Glutamatergic neuron (in vitro differentiated cells): ENCODE data around the gene ZNF771. TPM values are rescaled to one million over a fixed set of nuclear protein-coding genes. Genes with fewer than 3 reads are reported as not detected.

Experiments
- DNase-seq: peaks from one replicate; pipeline ENCODE4 v3.0.0; 2022
- H3K27ac Mint-ChIP-seq: one replicate; pipeline ENCODE4 v1.8.0; 2020; ENCODE audit warnings: mild to moderate bottlenecking, mixed read lengths, inconsistent platforms; ENCODE audit not compliant: unreplicated experiment
- H3K27me3 Mint-ChIP-seq: one replicate; pipeline ENCODE4 v1.8.0; 2020; ENCODE audit warnings: mild to moderate bottlenecking, moderate library complexity, mixed read lengths, inconsistent platforms; ENCODE audit not compliant: unreplicated experiment
- H3K36me3 Mint-ChIP-seq: one replicate; pipeline ENCODE4 v1.8.0; 2020; ENCODE audit warnings: mild to moderate bottlenecking, mixed read lengths, inconsistent platforms; ENCODE audit not compliant: unreplicated experiment
- H3K4me1 Mint-ChIP-seq: one replicate; pipeline ENCODE4 v1.8.0; 2020; ENCODE audit warnings: mild to moderate bottlenecking, low read depth, mixed read lengths, inconsistent platforms; ENCODE audit not compliant: unreplicated experiment
- H3K4me3 Mint-ChIP-seq: one replicate; pipeline ENCODE4 v1.8.0; 2020; ENCODE audit warnings: mild to moderate bottlenecking, mixed read lengths, inconsistent platforms; ENCODE audit not compliant: unreplicated experiment
- H3K9me3 Mint-ChIP-seq: one replicate; pipeline ENCODE4 v1.8.0; 2020; ENCODE audit warnings: mild to moderate bottlenecking, moderate library complexity, mixed read lengths, inconsistent platforms; ENCODE audit not compliant: unreplicated experiment
- CTCF ChIP-seq: fragments of 200-600 bp; sonication (generic); IDR thresholded peaks from one replicate; pipeline ENCODE4 v1.5.0; 2021; ENCODE audit not compliant: partially characterized antibody, unreplicated experiment
- total RNA-seq: library from RNA; stranded (reverse); fragmentation: NEBNext Ultra II Directional; extraction: Animal tissue kit (Norgen Biotek cat#: 25700); gene quantifications from one replicate; pipeline ENCODE4 v1.2.1, GENCODE V29; 2021; ENCODE audit not compliant: unreplicated experiment

ZNF771 gene
- total RNA-seq, 1 donor from 2014 or later, result 7.8 TPM

GRCh38 chr16:30380803-30381208 is 26.6 kb upstream of the ZNF771 start:
- TF ChIP-seq CTCF, result no peak
- Mint-ChIP-seq H3K4me1 (peaks cover 8% of the 10 kb centered on the region), H3K27me3 (peaks cover 19% of the 10 kb centered on the region), H3K9me3 (peaks cover 7% of the 10 kb centered on the region), H3K36me3 (peaks cover 4% of the 10 kb centered on the region), H3K27ac (no peak overlapping the region), H3K4me3 (peak overlapping the region; percentile 46)
- DNase-seq, result no peak

GRCh38 chr16:30381291-30382041 is 25.9 kb upstream of the ZNF771 start:
- Mint-ChIP-seq H3K4me3 (no peak overlapping the region), H3K27me3 (peaks cover 19% of the 10 kb centered on the region), H3K4me1 (peaks cover 8% of the 10 kb centered on the region), H3K27ac (no peak overlapping the region), H3K36me3 (peaks cover 4% of the 10 kb centered on the region), H3K9me3 (peaks cover 7% of the 10 kb centered on the region)
- DNase-seq, result no peak
- TF ChIP-seq CTCF, result no peak

- Mint-ChIP-seq H3K27ac (no peak within 1 kb of the TSS), H3K9me3 (peaks cover 5% of the 10 kb centered on the region), H3K4me1 (peaks cover 5% of the 10 kb centered on the region), H3K27me3 (peaks cover 15% of the 10 kb centered on the region), H3K36me3 (peaks cover 4% of the 10 kb centered on the region), H3K4me3 (no peak within 1 kb of the TSS)
- TF ChIP-seq CTCF, result no peak
- no peak for DNase-seq
Observed at GRCh38 chr16:30382111-30382881, 25.1 kb upstream of the ZNF771 start, which contains the start of gene SEPTIN1. TSS of gene SEPTIN1 (minus strand) at chr16:30382561. CDS start at chr16:30382542, 19 bp downstream.

- H3K27me3 Mint-ChIP-seq, result peaks cover 6% of the 10 kb centered on the region
- peaks cover 4% of the 10 kb centered on the region for H3K9me3 Mint-ChIP-seq
- H3K4me3 Mint-ChIP-seq, result no peak overlapping the region
- H3K4me1 Mint-ChIP-seq, result peaks cover 3% of the 10 kb centered on the region
- H3K27ac Mint-ChIP-seq, result no peak overlapping the region
- no peak for DNase-seq
- no peak for TF ChIP-seq CTCF
- peaks cover 4% of the 10 kb centered on the region for H3K36me3 Mint-ChIP-seq
Observed at GRCh38 chr16:30383521-30383920, 23.9 kb upstream of the ZNF771 start.
